ENCODE data around the gene ARRB2.

ARRB2 gene

GRCh38 chr17:4719146-4719545, 8.7 kb downstream of the ARRB2 start:
- no peak for DNase-seq (ENCODE audit: extremely low read depth, low read depth)
- H3K4me3 ChIP-seq (replicated peaks; ENCODE audit: low read depth, low read length): no peak overlapping the region
- TF ChIP-seq CTCF (IDR thresholded peaks at IDR 0.05; ENCODE audit: low read depth, low read length, missing control alignments): no peak

- no peak for TF ChIP-seq CTCF (IDR thresholded peaks at IDR 0.05; ENCODE audit: low read depth, low read length, missing control alignments)
- no peak overlapping the region for H3K4me3 ChIP-seq (replicated peaks; ENCODE audit: low read depth, low read length)
- DNase-seq (ENCODE audit: extremely low read depth, low read depth): no peak
Observed at GRCh38 chr17:4719684-4720221, 9.3 kb downstream of the ARRB2 start.

GRCh38 chr17:4720787-4721186, 10.4 kb downstream of the ARRB2 start:
- no peak for DNase-seq (ENCODE audit: extremely low read depth, low read depth)
- TF ChIP-seq CTCF (IDR thresholded peaks at IDR 0.05; ENCODE audit: low read depth, low read length, missing control alignments): no peak
- H3K4me3 ChIP-seq (replicated peaks; ENCODE audit: low read depth, low read length): no peak overlapping the region

- H3K4me3 ChIP-seq (replicated peaks; ENCODE audit: low read depth, low read length): no peak overlapping the region
- DNase-seq (ENCODE audit: extremely low read depth, low read depth): no peak
- TF ChIP-seq CTCF (IDR thresholded peaks at IDR 0.05; ENCODE audit: low read depth, low read length, missing control alignments): no peak
Observed at GRCh38 chr17:4721203-4722135, 11.0 kb downstream of the ARRB2 start.

GRCh38 chr17:4722678-4723240, 12.3 kb downstream of the ARRB2 start:
- no peak for DNase-seq (ENCODE audit: extremely low read depth, low read depth)
- no peak for TF ChIP-seq CTCF (IDR thresholded peaks at IDR 0.05; ENCODE audit: low read depth, low read length, missing control alignments)

GRCh38 chr17:4724650-4725049, 14.2 kb downstream of the ARRB2 start:
- no peak for DNase-seq (ENCODE audit: extremely low read depth, low read depth)
- TF ChIP-seq CTCF (IDR thresholded peaks at IDR 0.05; ENCODE audit: low read depth, low read length, missing control alignments): no peak
- no peak overlapping the region for H3K4me3 ChIP-seq (replicated peaks; ENCODE audit: low read depth, low read length)

More at GRCh38 chr17:4722678-4723240, 12.3 kb downstream of the ARRB2 start:
- no peak overlapping the region for H3K4me3 ChIP-seq (replicated peaks; ENCODE audit: low read depth, low read length)

Measured in HFF-Myc (cell line).